Activated T-cell treated with anti-CD3 and anti-CD28 coated beads for 4 hours (primary cell): ENCODE results near the gene PGS1.

ENCODE experiments used
- DNase-seq: peaks from one replicate; pipeline ENCODE4 v3.0.0-alpha.2; 2020

The PGS1 gene

GRCh38 chr17:78347453-78347852 lies 31.0 kb upstream of the PGS1 start:
- DNase-seq: no peak

- DNase-seq: no peak
These were observed 30.2 kb upstream of the PGS1 start for GRCh38 chr17:78348055-78348770.

GRCh38 chr17:78349891-78350642 lies 28.4 kb upstream of the PGS1 start:
- DNase-seq: no peak

GRCh38 chr17:78351449-78352006 lies 26.9 kb upstream of the PGS1 start:
- no peak for DNase-seq

GRCh38 chr17:78353834-78354233 lies 24.6 kb upstream of the PGS1 start:
- no peak for DNase-seq

GRCh38 chr17:78355045-78355641 lies 23.3 kb upstream of the PGS1 start:
- DNase-seq: no peak

- DNase-seq: no peak
These were observed 22.7 kb upstream of the PGS1 start for GRCh38 chr17:78355701-78356100.

- DNase-seq: peak; percentile 84
These were observed 22.2 kb upstream of the PGS1 start for GRCh38 chr17:78356101-78356713.

GRCh38 chr17:78357177-78357586 lies 21.3 kb upstream of the PGS1 start:
- no peak for DNase-seq

- no peak for DNase-seq
These were observed 20.5 kb upstream of the PGS1 start for GRCh38 chr17:78357672-78358537.

GRCh38 chr17:78358538-78359320 lies 19.7 kb upstream of the PGS1 start:
- no peak for DNase-seq

GRCh38 chr17:78359321-78359996 lies 19.0 kb upstream of the PGS1 start:
- DNase-seq: no peak

- peak; percentile 93 for DNase-seq
These were observed 18.5 kb upstream of the PGS1 start, which contains the start of gene SOCS3 for GRCh38 chr17:78359997-78360370. Gene SOCS3, minus strand, starts transcription at chr17:78360077. Its CDS starts 982 bp downstream, at chr17:78359095.

GRCh38 chr17:78360371-78361224 lies 17.9 kb upstream of the PGS1 start:
- DNase-seq: peak; percentile 89

GRCh38 chr17:78361225-78361701 lies 17.2 kb upstream of the PGS1 start:
- DNase-seq: no peak

GRCh38 chr17:78362232-78362631 lies 16.2 kb upstream of the PGS1 start:
- DNase-seq: no peak

- DNase-seq: no peak
These were observed 15.8 kb upstream of the PGS1 start for GRCh38 chr17:78362671-78363070.

GRCh38 chr17:78364436-78365281 lies 13.8 kb upstream of the PGS1 start:
- no peak for DNase-seq
